GM21526 (cell line): Measurements from ENCODE around the gene RAPGEF4.

Experiments
- ATAC-seq: cut with Tn5 transposase; IDR thresholded peaks from one replicate; pipeline ENCODE4 v1.9.1; 2021; ENCODE audit warnings: moderate library complexity; ENCODE audit not compliant: unreplicated experiment, low FRiP score

The RAPGEF4 gene

DNA sequence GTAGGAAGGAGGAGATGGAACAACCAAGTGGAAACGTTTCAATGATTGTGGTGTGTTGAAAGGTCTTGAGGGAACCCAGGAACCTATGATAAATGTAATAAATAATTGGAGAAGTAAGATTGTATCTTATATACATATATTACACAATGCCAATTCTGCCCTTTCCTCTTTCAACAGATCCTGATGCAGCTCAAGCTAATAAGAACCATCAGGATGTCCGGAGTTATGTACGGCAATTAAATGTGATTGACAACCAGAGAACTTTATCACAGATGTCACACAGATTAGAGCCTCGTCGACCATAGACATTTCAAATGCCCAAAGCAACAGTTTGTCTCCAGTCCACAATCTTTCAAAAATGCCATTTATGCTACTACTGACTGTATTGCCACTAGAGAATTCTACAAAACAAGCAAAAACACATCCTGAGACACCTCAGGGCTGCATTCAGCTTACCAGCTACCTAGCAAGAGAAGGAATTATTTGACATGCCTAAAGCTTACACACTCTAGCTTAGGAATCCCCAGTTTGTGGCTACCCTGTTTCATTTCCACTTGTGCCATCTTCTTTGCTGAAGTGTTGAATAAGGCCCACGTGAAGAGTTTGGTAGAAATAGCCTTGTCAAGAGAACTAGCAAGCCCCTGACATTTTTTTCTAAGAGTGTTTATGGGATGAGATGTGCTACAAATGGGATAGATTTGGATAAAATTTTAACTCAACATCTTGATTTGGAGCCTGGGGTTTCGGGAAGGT is 316.0 kb downstream of the RAPGEF4 start:
- no peak for ATAC-seq

DNA sequence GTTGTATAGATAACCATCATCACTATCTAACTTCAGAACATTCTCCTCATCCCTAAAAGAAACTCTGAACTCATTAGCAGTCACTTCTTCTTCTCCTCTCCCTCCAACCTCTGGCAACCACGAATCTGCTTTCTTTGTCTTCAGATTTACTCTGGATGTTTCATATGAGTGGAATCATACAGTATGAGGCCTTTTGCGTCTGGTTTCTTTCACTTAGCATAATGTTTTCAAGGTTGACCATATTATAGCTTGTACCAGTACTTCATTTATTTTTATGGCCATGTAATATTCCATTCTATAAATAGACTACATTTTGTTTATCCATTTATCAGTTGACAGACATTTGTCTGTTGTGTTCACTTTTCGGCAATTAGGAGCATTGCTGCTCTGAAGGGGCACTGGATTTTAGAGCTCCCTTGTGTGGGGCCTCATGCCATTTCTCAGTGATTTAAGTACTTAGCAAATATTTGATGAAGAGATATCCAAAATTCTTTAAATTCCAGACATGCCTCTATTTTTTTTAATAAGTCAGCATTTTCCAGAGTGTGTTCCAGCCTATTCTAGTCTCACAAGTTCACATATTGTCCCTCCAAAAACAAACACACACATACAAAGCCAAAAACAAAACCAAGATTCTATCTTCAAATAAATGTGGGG is 317.5 kb downstream of the RAPGEF4 start:
- no peak for ATAC-seq

DNA sequence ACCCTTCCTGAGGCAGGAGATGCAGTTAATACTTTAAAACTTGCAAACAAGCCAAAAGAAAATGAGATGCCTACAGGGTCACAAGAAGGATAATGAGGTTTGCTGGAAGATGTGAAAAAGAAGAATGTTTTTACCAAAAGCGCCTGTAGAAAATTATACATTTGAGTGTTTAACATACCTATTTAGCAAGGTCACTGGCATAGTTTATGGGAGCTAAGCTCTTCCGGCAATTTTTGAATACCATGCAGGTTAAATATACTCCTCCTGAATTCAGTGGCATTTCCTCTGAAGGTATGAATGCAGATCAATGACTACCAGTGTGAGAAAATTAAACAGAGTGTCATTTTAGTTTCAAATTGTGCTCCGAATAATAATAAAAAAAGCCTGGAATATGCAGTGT is 318.8 kb downstream of the RAPGEF4 start:
- no peak for ATAC-seq

DNA sequence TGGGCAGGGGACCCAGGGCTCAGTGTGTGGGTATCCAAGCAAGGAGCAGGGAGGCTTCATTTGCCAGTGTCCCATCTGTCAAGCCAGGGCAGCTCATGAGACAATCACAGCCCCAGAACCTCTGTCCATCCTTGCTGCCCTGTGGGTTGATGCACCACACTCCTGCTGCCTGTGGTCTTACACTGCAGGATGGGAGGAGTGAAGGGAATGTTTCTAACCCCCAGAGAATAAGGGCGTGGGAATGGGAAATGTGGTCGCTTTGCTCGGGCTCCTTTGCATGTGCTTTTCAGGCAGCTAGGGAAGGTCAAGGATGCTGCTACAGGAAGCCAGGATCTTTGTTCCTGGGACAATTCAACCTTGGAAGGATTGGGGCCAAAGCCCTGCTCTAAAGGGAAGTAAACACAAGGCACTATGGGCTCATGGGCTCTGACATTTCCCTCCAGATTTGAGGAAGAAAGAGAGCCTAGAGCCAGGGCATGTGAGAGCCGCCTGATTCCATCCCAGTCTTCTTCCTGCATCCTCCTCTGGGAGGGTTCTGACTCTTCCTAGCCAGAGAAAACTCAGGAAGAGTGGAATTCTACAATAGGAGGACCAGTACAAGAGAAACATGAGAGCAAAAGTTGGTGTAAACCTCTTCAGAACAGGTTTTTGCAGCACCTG is 321.2 kb downstream of the RAPGEF4 start:
- no peak for ATAC-seq

DNA sequence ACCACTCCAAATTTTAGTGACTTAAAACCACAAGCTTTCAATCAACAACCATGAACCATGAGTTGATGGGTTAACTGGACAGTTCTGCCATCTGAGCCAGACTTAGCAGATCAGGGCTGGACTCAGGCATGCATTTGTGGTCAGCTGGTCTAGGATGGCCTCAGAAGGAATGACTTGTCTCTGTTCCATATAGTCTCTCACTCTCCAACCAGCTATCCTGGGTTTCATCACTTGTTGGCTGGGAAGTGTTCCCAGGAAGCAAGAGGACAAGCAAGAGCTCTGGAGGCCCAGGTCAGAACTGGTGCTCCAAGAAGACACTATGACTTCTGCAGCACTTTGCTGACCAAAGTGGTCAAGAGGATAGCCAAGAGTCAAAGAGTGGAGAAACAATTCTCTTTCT is 322.5 kb downstream of the RAPGEF4 start:
- ATAC-seq: no peak

DNA sequence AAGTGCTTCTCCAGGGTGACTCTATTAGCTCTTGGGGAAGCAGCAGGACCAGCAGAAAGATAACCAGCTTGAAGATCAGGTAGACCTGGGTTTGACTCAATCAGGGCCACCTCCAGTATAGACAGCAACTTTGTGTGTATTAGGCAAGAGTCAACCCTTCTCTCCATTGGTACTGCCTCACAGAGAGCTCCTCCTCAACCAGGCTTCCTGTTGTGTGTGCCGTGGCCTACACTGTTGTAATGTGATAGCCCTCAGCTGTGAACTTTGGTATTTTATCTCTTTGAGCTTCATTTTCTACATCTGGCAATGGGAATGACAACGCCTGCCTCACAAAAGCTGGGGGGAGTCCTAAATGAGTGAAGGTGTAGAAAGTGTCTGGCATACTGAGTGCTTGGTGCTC is 323.0 kb downstream of the RAPGEF4 start:
- no peak for ATAC-seq

DNA sequence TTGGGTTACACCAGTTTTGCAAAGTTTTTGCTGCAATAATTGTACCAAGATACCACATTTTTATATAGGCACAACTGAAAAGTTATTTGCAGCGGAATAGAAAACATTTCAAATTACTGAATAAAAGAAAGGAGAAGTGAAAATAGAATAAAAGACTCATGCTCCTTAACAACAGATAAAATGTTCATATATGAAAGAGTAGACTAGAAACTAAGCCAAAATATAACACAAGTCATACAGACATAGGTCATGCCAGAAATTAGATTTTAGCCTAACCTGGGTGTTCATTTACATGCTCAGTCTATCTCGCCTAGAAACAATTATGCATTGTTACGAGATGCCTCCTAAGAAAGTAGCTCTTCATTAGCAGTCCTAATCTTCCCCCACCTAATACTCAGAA is 323.6 kb downstream of the RAPGEF4 start:
- no peak for ATAC-seq

DNA sequence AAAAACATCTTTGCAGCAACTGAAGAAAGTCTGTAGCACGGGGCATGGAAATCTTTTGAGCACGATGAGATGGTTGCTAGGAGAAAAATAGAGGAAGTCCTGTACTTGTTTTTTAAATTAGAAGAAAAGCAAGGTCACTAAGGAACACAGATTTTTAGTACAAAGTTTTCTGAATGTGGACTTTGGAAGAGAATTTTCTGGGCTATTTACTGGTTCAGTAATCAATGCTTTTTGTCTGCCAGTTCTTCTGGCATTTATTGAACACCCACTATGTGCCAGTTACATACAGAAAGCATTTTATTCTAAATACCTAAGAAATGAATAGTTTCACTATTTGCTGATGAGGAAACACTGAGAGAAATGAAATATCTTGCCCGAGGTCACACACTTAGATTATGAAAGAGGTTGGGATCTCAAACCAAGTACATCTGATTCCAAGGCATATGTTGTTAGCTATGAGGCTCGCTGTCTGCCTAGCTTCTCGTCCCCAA is 324.4 kb downstream of the RAPGEF4 start:
- ATAC-seq: no peak

DNA sequence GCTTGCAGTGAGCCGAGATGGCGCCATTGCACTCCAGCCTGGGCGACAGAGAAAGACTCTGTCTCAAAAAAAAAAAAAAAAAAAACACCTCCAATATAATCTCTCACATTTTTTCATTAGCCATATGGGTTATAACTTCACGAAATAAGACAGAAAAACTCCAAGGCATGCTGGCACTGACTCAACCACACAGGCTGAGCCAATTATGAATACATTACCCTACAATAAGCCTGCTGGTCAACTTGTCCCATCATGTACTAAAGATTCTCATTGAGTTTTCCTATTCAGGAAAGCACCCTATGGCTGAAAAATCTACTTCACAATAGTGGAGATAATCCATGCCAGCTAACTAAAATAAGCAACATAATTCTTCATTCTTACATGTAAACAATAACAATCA is 327.2 kb downstream of the RAPGEF4 start:
- no peak for ATAC-seq

DNA sequence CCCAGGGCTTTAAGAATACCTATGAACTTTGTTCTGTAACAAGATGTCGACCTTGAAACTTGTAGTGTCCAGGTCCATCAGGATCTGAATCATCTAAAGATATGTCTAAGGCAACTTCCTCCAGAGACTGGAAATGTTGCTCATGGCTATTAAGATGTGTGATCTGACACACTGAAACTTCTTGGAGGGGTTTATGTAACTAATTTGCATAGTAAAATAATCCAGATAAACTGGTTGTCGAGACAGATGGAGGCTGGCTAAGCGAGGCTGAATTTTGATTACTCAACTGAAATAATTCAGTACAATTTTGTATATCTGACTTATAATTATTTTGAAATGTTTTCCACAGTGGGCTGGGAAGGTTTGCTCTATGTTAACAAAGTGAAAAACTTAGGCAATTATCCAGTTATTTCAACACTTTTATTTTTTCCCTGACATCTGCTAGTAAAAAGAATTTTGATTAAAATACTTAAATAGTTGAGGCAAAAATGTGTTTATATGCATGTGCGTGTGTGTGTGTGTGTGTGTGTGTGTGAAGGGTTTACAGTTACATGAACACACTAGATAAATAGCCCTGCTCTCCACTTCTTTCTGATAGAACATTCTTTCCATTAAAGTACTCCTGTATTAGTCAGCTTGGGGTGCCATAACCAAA is 328.6 kb downstream of the RAPGEF4 start:
- ATAC-seq: no peak

DNA sequence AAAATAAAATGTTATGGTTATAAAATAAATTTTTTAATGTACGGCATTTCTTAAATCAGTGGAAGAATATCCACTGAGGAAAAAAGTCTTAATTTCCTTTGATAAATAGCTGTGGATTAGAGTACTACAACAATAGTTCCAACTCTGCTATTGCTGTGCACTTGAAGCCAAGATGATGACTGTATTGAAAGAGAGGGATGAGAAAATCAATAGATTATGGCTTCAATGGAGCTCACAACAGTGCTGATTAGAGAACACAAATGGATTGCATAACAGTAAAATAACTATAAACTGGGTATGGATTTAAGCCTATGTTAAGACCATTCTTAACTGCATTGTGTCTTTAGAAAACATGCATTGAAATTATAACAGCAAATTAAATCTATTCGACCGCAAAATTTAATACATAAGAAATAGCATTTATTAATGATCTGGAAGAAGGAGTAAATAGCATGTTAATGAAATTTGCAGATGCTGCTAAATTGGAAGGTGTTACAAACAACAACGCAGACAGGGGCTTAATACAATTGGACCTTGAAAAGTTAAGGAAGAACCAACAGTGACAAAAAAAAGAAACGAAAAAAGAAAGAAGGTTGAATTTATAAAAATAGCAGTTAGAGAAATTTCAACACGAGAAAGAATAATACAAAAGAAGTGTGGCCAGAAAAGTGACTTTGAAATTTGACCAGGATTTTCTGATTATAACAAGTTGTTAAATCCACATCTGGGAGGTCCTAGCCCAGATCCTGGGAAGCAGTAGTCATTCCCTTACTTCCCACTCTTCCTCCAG is 331.4 kb downstream of the RAPGEF4 start:
- no peak for ATAC-seq

DNA sequence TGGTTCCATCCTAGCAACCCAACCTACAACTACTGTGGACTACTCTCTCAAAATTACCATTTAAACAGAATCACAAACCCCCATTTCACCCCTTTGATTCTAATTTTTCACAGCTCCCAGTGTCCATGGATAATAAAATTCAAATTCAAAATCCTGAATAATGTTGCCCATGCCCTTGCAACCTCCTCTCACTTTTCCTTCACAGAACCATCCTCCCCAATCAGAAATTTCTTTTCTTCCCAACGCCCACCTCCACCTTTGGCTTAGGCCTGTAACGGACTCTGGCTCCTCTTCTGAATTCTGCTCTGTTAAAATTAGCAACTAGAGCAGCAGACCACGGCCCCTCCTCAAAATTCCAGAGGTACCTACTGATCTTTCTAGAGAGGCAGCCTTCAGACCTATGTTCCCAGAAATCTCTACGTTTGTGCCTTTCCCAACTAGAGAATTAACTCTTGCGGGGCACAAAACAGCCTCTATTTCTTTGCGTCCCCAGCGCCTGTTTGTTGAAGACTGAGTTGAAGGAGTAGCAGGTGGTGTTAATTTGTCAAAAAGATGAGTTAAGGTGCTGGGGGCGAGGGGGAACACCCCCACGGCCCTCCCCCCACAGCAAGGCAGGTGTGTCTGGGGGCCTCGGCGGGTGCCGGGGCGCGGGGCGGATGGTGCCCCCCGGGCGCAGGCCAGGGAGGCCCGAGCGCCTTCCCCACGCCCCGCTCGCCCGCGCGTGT is 339.6 kb downstream of the RAPGEF4 start:
- ATAC-seq: no peak

DNA sequence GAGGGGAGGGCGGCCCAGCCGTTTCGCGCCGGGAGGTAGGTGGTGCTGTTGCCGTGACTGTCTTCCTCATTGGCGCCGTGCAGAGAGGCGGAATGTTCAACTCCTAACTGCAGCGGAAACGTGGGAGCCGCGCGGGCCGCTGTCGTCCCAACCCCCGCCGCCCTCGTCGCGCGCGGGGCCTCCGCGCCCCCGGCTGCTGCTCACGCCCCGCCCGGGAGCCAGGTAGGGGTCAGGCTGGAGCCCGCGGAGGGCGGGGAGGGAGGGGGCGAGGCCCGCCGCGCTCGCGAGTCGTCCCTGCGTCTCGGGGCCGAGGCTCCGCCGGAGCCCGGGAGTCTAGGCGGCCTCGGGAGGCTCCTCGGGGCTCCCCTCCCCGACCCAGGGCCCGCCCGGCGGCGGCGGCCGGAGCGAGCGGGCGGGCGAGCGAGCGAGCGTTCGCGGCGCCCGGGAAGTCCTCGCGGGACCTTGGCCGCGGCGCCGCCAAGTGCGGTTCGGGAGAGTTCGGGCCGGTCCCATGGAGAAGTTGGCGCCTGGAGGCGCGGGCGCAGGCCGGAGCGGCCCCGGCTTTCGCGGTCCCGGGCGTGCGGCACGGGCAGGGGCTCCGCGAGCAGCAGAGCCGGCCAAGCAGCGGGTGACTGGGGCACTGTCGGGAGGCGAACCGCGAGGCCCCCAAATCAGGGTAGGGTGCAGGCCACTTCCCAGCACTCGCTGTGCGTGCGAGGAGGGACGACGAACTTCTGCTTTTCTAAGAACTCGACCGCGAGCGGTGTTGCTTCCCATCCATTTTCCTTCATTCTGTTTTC is 340.3 kb downstream of the RAPGEF4 start, which contains the start of gene MAP3K20:
TSS of gene MAP3K20 (plus strand) at position 66 of the 800 bp plus-strand sequence. CDS start 15,186 bp downstream, outside the sequence.
- peak; percentile 69 for ATAC-seq

DNA sequence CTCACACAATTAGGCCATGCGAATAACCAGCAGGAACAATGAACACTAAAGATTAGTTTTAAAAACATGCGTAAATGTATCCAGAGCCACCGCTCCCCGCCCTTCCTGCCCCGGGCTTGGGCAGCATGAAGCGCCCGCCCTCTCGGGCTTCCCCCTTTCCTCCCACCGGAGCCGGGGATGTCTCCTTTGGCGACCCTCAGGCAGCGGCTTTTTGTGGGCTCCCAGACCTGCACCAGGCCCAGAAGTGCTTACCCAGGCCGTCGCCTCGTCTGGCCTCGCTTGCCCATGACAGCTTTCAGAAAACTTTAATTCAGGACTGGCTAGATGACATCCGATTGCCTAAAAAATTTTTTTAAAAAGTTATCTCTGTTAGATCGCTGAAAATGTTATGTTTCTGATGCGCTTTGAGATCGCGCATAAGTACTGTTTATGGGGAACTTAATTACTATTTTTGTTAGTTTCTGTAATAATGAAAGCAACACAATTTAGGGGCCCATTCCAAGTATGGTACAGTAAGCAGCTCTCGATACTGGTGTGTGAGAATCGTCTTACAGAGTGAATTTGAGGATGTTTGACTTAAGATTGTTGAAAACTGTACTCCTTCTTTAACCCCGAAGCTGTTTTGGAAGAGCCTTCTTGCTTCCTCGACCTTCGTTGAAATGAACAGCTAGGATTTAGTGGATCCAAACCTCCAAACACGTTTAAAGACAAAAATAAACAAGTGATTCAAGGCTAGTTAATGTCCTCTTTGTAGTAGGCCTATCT is 341.1 kb downstream of the RAPGEF4 start:
- peak; percentile 32 for ATAC-seq

DNA sequence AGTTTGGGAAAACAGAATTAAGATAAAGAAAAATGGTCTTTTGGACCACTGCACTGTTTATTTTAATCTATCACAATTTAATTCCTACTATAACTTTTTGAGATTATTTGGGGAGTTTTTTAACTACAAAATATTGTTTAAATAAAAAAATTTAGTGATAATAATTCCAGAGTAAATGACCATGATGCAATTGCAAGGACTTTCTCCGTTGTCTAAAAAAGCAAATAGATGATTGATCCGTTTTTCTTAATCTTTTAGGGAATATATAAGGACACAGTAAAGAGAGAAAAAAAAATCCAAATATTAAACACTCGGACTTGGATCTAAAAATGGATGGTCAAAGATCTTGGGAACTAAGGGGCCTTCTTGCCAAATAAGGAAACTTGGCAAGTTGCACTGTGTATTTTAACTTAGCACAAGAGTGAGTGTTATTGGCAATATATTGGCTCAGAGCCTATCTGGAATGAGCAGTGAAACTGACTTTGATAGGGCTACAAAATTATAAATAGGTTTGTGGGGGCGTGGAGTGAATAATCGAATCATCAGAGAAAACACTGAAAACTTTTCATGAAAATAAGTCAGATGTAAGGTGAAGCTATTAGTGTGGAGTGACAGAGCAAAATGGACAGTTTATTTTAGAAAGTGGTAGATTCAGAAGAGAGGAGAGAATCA is 342.0 kb downstream of the RAPGEF4 start:
- no peak for ATAC-seq

DNA sequence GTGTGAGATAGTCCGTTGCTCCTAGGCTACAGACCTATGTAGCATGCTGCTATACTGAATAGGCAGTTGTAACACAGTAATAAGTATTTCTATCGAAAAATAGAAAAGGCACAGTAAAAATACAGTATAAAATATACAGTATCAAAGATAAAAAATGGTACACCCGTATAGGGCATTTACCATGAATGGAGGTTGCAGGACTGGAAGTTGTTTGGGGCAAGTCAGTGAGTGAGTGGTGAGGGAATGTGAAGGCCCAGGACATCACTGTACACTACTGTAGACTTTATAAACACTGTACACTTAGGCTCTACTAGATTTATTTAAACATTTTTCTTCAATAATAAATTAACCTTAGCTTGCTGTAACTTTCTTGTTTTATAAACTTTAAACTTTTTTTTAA is 343.5 kb downstream of the RAPGEF4 start:
- ATAC-seq: no peak
